ENCODE results near the gene HOXD12. TPM values are rescaled to one million over a fixed set of nuclear protein-coding genes. Genes with fewer than 3 reads are reported as not detected.

Gene HOXD12
- total RNA-seq, 4 donors from 2014 or later, result not detected

GRCh38 chr2:176132205-176133171 lies 32.9 kb downstream of the HOXD12 start:
- TF ChIP-seq CTCF (IDR thresholded peaks at IDR 0.05), result no peak
- ATAC-seq (ENCODE audit: low FRiP score), result no peak
- no peak for DNase-seq (ENCODE audit: low spot score)

GRCh38 chr2:176133389-176133788 lies 33.8 kb downstream of the HOXD12 start:
- DNase-seq (ENCODE audit: low spot score) (no peak), ATAC-seq (ENCODE audit: low FRiP score) (no peak)
- no peak for TF ChIP-seq CTCF (IDR thresholded peaks at IDR 0.05)

GRCh38 chr2:176134035-176134434 lies 34.4 kb downstream of the HOXD12 start:
- TF ChIP-seq CTCF (IDR thresholded peaks at IDR 0.05), result no peak
- ATAC-seq (ENCODE audit: low FRiP score), result no peak
- no peak for DNase-seq (ENCODE audit: low spot score)

GRCh38 chr2:176135035-176135440 lies 35.4 kb downstream of the HOXD12 start:
- no peak for TF ChIP-seq CTCF (IDR thresholded peaks at IDR 0.05)
- ATAC-seq (ENCODE audit: low FRiP score) (no peak), DNase-seq (ENCODE audit: low spot score) (no peak)

GRCh38 chr2:176136374-176137251 lies 37.0 kb downstream of the HOXD12 start:
- ATAC-seq (ENCODE audit: low FRiP score) (peak; percentile 49), DNase-seq (ENCODE audit: low spot score) (no peak)
- no peak for TF ChIP-seq CTCF (IDR thresholded peaks at IDR 0.05)

- no peak for TF ChIP-seq CTCF (IDR thresholded peaks at IDR 0.05)
- DNase-seq (ENCODE audit: low spot score) (no peak), ATAC-seq (ENCODE audit: low FRiP score) (no peak)
Measured at GRCh38 chr2:176137252-176137580, 37.6 kb downstream of the HOXD12 start.
